ENCODE results near the gene HSD11B1.

HSD11B1 gene

GRCh38 chr1:209704584-209704983 lies at the start of gene HSD11B1:
Gene HSD11B1 (plus strand): TSS chr1:209704846. CDS start chr1:209704943, 97 bp downstream.
- DNase-seq: no peak

- no peak for DNase-seq
Measured at GRCh38 chr1:209655411-209656231, 49.0 kb upstream of the HSD11B1 start.

- DNase-seq: no peak
Measured at GRCh38 chr1:209657140-209657879, 47.3 kb upstream of the HSD11B1 start.

DNA sequence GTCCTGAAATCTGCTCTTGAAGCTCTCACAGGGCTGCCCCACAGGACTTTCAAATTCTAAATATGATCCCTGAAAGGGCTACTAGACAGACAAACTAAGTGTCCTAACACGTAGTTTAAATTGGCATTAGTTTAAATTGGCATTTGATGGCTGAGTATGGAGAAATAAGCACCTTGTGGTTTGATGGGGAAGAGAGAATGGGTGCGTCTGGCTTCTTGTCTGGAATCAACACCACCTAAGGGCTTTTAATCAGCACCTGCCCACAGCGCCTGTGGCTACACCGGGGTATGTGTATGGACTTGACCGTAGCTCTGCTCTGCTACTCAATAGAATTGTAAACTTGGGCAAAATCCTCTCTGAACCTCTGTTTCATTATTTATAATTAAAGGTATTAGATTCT lies 46.7 kb upstream of the HSD11B1 start:
- DNase-seq: no peak

- DNase-seq: no peak
Measured at GRCh38 chr1:209659909-209660308, 44.7 kb upstream of the HSD11B1 start.

GRCh38 chr1:209661071-209661470 lies 43.6 kb upstream of the HSD11B1 start:
- no peak for DNase-seq

DNA sequence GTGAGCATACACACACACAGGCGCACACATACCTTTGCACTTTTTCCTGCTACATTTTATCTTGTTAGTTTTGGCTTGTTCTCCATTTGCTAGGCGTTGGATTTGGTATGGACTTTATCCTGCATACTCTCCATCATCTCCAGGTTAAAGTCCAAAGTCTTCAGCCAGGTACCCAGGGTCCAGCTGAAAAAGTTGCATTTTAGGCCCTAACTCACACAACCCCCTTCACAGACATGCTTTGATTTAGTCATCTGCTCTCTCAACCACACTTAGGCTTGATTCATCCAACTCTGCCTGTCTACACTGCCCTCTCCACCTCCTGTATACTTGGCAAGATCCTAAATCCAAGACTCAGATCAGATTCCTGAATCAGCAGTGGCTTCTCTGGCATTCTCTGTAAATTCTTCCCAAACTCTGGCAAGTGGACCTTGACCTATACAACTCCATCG lies 41.7 kb upstream of the HSD11B1 start:
- DNase-seq: no peak

DNA sequence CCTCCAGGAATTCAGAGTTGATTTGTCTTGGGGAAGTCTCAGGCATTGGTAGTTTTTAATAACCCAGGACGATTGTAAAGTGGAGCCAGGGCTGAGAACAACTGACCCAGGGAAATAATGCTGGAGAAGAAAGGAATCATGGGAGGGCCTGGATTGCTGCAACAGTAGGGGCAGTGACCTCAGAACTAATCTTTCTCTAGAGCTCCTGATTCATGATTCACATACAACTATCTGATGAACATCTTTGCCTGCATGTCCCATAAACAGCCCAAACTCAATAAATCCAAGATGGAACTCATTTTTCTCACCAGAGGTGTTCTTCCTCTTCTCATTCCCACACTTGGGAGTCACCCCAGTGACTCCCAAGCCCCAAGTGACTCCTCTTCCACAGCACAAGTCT lies 37.5 kb upstream of the HSD11B1 start:
- no peak for DNase-seq

DNA sequence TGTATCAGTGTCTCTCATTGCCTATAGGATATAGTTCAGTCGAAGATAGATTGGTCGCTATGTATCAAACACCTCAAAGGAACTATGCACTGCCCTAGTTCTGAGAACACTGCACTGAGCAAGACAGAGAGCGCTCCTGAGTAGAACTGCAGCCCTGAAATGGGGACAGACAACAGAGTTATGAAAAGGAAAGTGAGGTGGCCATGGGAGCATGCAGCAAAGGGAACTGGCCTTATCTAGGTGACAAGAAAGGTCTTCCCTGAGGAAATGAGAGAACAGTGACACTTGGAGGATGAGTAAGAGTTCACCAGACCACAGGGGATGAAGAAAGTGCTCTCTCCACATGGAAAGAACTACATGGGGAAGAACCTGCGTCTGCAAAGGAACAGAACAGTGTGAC lies 36.9 kb upstream of the HSD11B1 start:
- no peak for DNase-seq

GRCh38 chr1:209670441-209671082 lies 34.1 kb upstream of the HSD11B1 start:
- no peak for DNase-seq

- DNase-seq: no peak
Measured at GRCh38 chr1:209672705-209673630, 31.7 kb upstream of the HSD11B1 start.

DNA sequence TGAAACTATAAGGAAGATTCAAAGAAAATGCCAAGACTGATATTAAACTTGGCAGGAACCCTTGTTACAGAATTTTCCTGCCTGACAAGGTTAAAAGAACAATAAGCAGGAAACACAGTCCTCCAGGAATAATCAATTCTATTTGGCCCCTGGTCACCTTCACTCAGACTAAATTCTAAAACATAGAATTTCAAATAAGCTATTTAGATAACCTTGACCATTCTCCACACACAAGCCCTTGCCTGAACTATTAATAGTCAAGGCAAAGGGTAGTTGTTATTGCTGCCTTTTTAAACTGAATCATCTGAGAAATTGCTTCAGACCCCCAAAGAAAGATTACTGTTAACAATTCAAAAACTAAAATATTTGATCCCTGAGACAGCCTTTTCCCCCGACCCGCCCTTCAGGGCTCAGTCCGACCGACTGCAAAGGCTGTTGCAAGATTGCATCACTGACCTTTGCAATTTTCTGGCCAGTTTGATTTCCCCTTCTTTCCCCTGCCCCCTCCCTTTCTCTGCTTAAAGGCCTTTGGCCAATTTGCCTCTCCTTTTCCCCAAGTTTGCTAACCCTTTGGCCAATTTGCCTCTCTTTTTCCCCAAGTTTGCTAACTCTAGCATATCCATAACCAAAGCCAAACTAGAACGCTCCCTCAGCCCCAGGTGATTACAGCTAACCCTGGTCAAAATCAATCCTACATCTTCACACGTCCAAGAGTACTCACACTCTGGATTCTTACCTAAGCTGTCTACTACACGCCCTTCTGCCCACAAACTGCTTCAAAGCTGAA lies 30.8 kb upstream of the HSD11B1 start:
- DNase-seq: no peak

GRCh38 chr1:209674957-209675564 lies 29.6 kb upstream of the HSD11B1 start, which contains the start of gene G0S2:
Gene G0S2 (plus strand): TSS chr1:209675412. CDS start chr1:209675685, 273 bp downstream.
- DNase-seq: no peak

- no peak for DNase-seq
Measured at GRCh38 chr1:209675565-209676154, 29.0 kb upstream of the HSD11B1 start.

- DNase-seq: no peak
Measured at GRCh38 chr1:209678981-209679539, 25.6 kb upstream of the HSD11B1 start.

GRCh38 chr1:209685821-209686220 lies 18.8 kb upstream of the HSD11B1 start:
- no peak for DNase-seq

GRCh38 chr1:209686322-209686721 lies 18.3 kb upstream of the HSD11B1 start:
- DNase-seq: no peak

DNA sequence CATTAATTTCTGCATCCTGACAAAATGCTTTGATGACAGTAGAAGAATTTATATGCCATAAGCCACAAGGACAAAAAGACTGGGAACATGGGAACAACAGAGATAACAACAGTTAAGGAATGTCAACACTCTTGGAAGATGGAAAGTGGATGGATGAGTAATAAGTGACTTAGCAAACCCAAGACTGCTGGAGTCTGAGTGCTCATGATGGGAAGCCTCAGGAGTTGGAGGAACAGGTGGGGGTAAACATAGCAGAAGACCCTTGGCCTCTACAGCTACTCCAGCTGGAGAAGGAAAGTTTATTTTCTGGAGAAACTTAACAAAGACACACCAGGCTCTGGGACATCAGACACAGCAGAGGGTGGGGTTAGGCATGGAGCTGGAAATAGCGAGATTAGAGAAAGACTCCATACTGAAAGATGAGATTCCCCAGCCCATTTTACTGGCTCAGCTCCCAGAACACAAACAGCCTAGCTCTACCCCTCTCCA lies 15.9 kb upstream of the HSD11B1 start:
- no peak for DNase-seq

GRCh38 chr1:209689477-209689876 lies 15.2 kb upstream of the HSD11B1 start:
- DNase-seq: no peak

- no peak for DNase-seq
Measured at GRCh38 chr1:209691237-209691636, 13.4 kb upstream of the HSD11B1 start.
